ENCODE measurements around the gene SEPTIN5. TPM values are rescaled to one million over a fixed set of nuclear protein-coding genes. Genes with fewer than 3 reads are reported as not detected.
A peak's percentile ranks its signal among the peaks of the same experiment; 100 is the strongest.

SEPTIN5 gene
- total RNA-seq: 10 to 100 TPM in 1 of 3 donors, 1 to 10 TPM in 2; 1.2 to 17.8 (median 2.7) TPM
- long read RNA-seq, donor 1, transcript SEPT5-201 (11 exons, 1,588 nt): major isoform, 36 of 50 reads
- long read RNA-seq, donor 1, partial matches to known transcripts: 5 of 50 reads
- long read RNA-seq, donor 1, other reads (novel, unspliced or antisense): 8 of 50 reads
- long read RNA-seq, donor 2: 0 reads

GRCh38 chr22:19714312-19715187, at the start of gene SEPTIN5:
TSS of gene SEPTIN5 (plus strand) at chr22:19714503. CDS start at chr22:19714589, 86 bp downstream.
- TF ChIP-seq, protein P1, sequence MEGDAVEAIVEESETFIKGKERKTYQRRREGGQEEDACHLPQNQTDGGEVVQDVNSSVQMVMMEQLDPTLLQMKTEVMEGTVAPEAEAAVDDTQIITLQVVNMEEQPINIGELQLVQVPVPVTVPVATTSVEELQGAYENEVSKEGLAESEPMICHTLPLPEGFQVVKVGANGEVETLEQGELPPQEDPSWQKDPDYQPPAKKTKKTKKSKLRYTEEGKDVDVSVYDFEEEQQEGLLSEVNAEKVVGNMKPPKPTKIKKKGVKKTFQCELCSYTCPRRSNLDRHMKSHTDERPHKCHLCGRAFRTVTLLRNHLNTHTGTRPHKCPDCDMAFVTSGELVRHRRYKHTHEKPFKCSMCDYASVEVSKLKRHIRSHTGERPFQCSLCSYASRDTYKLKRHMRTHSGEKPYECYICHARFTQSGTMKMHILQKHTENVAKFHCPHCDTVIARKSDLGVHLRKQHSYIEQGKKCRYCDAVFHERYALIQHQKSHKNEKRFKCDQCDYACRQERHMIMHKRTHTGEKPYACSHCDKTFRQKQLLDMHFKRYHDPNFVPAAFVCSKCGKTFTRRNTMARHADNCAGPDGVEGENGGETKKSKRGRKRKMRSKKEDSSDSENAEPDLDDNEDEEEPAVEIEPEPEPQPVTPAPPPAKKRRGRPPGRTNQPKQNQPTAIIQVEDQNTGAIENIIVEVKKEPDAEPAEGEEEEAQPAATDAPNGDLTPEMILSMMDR (IDR thresholded peaks at IDR 0.05): no peak
- intact Hi-C loops (cut with DNase I, micrococcal nuclease): no loop called here
- peak in 1 of 3 donors; percentile 50 for DNase-seq
- no peak for ATAC-seq
- H3K9me3 ChIP-seq: no peaks in the 10 kb centered on the region
- peaks cover 10% of the 10 kb centered on the region for H3K4me1 ChIP-seq (ENCODE audit: low read depth)
- H3K4me3 ChIP-seq: no peak within 1 kb of the TSS
- H3K36me3 ChIP-seq (ENCODE audit: low read depth): no peaks in the 10 kb centered on the region

DNA sequence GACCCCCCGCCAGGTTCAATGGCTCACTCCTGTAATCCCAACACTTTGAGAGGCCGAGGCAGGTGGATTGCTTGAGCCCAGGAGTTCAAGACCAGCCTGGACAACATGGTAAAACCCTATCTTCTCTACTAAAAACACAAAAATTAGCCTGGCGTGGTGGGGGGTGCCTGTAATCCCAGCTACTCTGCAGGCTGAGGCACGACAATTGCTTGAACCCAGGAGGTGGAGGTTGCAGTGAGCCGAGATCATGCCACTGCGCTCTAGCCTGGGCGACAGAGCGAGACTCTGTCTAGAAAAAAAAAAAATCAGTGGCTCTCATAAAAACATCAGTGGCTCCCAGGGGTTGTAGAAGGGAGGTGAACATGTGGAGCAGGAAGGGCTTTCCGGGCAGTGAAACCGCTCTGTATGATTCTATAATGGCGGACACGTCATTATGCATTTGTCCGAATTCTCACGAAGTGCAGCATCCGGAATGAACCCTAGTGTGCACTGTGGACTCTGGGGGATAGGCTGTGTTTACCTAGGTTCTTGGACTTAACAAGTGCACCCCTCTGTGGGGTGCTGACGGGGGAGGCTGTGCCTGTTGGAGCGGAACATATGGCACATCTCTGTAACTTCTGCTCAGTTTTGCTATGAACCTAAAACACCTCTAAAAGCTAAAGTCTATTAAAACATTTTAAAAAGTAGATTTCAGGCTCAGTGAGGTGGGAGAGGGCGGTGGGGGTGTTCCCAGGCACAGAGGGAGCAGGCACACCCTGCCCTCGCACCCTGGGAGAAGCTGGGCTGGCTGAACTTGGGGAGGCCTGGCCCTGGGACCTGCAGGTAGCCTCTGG, 49.1 kb upstream of the SEPTIN5 start:
- Histone ChIP-seq H3K9me3 (no peaks in the 10 kb centered on the region), H3K36me3 (ENCODE audit: low read depth) (no peaks in the 10 kb centered on the region), H3K4me3 (no peak overlapping the region), H3K4me1 (ENCODE audit: low read depth) (no peaks in the 10 kb centered on the region)
- TF ChIP-seq, protein P1 (IDR thresholded peaks at IDR 0.05): no peak
- ATAC-seq (no peak), DNase-seq (no peak)
- intact Hi-C loops (cut with DNase I, micrococcal nuclease): no loop called here

- no peaks in the 10 kb centered on the region for H3K4me1 ChIP-seq (ENCODE audit: low read depth)
- DNase-seq (no peak), ATAC-seq (no peak)
- H3K36me3 ChIP-seq (ENCODE audit: low read depth): no peaks in the 10 kb centered on the region
- H3K9me3 ChIP-seq: no peaks in the 10 kb centered on the region
- TF ChIP-seq, protein P1 (IDR thresholded peaks at IDR 0.05): no peak
- intact Hi-C loops (cut with DNase I, micrococcal nuclease): no loop called here
- no peak overlapping the region for H3K4me3 ChIP-seq
Observed at GRCh38 chr22:19665784-19666672, 48.3 kb upstream of the SEPTIN5 start.

GRCh38 chr22:19666673-19667593, 47.4 kb upstream of the SEPTIN5 start:
- Histone ChIP-seq H3K36me3 (ENCODE audit: low read depth) (no peaks in the 10 kb centered on the region), H3K4me3 (no peak overlapping the region), H3K4me1 (ENCODE audit: low read depth) (no peaks in the 10 kb centered on the region), H3K9me3 (no peaks in the 10 kb centered on the region)
- intact Hi-C loops (cut with DNase I, micrococcal nuclease): no loop called here
- TF ChIP-seq, protein P1 (IDR thresholded peaks at IDR 0.05): no peak
- no peak for DNase-seq
- ATAC-seq: no peak
